Fibroblast of skin of right quadriceps (primary cell): Measurements from ENCODE around the gene MPRIP.
"Not testable (repeated sequence)": the region's sequence is repeated elsewhere in the genome, so short reads cannot be mapped to it uniquely, and the experiment has no call there.

Source experiments
- DNase-seq: peaks from one replicate; pipeline ENCODE4 v3.0.0-alpha.2; 2013

Gene MPRIP, protein sequence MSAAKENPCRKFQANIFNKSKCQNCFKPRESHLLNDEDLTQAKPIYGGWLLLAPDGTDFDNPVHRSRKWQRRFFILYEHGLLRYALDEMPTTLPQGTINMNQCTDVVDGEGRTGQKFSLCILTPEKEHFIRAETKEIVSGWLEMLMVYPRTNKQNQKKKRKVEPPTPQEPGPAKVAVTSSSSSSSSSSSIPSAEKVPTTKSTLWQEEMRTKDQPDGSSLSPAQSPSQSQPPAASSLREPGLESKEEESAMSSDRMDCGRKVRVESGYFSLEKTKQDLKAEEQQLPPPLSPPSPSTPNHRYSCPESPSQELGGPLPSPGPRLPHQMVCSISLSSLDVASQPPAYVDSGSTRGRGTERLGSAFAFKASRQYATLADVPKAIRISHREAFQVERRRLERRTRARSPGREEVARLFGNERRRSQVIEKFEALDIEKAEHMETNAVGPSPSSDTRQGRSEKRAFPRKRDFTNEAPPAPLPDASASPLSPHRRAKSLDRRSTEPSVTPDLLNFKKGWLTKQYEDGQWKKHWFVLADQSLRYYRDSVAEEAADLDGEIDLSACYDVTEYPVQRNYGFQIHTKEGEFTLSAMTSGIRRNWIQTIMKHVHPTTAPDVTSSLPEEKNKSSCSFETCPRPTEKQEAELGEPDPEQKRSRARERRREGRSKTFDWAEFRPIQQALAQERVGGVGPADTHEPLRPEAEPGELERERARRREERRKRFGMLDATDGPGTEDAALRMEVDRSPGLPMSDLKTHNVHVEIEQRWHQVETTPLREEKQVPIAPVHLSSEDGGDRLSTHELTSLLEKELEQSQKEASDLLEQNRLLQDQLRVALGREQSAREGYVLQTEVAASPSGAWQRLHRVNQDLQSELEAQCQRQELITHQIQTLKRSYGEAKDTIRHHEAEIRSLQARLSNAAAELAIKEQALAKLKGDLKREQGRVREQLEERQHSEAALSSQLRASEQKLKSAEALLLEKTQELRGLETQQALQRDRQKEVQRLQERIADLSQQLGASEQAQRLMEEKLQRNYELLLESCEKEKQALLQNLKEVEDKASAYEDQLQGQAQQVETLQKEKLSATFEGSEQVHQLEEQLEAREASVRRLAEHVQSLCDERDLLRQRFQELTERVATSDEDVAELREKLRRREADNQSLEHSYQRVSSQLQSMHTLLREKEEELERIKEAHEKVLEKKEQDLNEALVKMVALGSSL (N-terminal part only)

DNA sequence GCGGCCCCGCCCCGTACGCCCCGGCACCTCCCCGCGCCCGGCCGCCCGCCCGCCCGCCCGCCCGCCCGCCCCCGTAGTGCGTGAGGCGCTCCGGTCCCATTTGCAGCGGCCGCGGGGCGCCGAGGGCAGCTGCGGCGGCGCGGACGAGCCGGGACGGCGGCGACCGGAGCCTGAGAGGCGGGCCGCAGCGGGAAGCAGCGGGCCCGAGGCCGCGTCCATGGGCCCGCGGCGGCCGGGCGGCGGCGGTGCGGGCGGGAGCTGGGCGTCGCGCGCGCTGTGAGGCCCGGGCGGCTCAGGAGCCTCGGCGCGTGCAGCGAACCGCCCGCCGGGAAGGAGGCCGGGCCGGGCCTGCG, at the start of gene MPRIP:
TSS of gene MPRIP (plus strand) at position 74 of the 353 bp plus-strand sequence. CDS start 392 bp downstream, outside the sequence.
- no peak for DNase-seq

DNA sequence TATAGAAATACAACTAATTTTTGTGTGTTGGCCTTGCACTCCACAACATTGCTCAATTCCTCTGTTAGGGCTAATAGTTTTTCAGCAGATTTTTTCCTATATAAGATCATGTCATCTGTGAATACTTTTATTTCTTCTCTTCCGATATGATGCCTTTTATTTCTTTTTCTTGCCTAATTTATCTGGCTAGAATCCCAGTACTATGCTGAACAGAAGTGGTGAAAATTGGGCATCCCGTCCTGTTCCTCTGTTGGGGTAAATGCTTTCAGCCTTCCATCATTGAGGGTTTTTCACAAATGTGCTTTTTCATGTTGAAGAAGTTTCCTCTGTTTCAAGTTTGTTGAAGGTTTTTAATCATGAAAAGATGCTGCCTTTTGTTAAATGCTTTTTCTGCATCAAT, 47.6 kb upstream of the MPRIP start:
- peak; percentile 58 for DNase-seq

DNA sequence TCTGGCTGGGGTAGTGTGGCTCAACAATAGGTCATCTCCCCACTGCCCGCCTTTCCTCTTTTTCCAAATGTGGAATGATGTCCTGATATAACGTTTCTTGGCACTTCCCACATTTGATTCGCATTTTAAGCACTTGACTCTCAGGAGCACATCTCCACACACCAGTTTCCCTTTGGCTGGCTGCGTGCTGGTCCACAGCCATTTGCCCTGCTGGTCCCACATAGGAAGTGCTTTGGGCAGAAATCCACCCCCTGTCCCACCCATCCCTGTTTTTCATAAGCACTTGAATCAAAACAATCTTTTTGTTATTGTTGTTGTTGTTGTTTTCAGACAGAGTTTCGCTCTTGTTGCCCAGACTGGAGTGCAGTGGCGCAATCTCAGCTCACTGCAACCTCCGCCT, 46.3 kb upstream of the MPRIP start:
- DNase-seq = no peak

DNA sequence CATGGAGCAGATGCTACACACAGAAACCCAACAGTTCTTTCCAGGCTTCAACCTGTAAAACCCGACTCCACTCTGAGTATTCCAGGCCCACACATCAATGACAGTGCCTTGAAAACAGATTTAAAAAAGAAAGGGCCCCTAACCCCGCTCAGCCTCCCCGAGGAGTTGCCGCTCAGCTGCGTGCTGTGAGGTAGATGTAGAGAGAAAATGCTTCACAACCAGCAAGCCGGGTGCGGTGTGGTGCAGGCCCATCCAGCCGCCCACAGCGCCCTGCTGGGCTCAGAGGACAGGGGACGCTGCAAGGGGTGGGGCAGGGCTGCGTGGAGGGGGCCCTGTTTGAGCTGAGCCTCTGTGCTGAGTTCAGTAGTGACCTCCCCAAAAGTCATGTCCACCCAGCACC, 45.5 kb upstream of the MPRIP start:
- not testable (repeated sequence) for DNase-seq

DNA sequence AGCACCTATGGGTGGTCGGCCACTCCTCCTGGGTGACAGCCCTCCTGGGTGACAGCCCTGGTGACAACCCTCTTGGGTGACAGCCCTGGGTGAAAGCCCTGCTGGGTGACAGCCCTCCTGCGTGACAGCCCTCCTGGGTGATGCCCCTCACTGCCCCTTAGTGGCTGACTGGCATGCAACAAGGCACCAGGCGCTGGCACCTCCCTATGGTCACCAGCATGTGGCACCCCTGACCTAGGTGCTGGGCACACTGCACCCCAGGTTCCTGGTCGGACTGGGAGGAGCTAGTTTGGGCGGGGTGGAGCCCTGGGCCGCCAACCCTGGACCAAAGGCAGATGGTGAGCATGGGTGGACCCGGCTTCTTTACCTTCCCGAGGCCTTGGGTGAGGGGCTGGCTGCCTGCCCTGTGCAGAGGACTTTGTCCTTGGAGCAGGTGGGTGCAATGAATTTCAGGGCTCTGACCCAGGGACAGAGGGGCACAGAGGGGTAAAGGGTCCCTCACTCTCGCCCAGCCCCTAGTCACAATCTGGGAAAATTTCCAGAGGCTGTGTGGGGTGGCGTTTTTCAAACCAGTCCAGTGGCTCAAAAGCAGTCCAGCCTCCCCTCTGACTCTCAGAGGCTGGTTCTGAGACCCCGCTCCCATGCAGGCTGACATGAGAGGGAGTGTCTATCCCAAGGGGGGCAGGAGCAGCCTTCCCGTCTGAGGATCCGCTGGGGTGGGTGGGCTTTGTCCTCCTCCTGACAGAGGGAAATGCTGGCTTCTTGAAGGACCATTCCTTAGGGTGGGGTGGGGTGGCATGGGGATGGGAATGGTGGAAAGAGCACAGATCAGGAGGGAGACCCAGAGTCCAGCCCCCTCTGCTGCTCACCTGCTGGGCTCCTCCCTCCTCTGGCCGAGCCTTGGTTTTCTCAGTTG, 44.5 kb upstream of the MPRIP start:
- no peak for DNase-seq

DNA sequence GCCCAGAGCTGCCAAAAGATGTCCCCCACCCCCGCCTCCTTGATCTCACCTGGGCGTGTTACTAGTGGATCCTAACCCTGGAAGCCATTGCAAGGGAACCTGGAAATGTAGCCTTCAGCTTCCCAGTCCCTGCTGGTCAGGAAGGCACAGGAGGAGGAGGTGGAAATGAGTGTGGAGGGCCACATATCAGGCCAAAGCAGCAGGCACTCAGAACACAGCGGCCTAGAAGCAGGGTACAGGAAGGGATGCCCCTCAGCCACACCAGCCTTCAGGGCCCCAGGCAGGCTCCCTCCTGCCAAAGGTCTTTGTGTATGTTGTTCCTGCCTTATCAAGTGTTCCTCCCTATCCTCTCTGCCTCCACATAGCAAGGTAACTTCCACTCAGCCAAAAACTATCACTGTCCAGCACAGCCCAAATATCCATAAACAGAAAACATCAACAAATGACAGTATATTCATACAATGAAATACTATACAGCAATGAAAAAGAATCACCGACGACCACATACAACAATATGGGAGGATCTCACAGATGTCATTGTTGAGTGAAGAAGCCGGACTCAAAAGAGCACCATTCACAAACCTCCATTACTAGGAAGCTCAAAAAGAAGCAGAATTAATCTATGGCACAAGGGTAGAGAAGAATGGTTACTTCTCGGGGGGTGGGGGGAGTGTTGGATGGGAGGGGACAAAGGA, 42.2 kb upstream of the MPRIP start:
- no peak for DNase-seq

DNA sequence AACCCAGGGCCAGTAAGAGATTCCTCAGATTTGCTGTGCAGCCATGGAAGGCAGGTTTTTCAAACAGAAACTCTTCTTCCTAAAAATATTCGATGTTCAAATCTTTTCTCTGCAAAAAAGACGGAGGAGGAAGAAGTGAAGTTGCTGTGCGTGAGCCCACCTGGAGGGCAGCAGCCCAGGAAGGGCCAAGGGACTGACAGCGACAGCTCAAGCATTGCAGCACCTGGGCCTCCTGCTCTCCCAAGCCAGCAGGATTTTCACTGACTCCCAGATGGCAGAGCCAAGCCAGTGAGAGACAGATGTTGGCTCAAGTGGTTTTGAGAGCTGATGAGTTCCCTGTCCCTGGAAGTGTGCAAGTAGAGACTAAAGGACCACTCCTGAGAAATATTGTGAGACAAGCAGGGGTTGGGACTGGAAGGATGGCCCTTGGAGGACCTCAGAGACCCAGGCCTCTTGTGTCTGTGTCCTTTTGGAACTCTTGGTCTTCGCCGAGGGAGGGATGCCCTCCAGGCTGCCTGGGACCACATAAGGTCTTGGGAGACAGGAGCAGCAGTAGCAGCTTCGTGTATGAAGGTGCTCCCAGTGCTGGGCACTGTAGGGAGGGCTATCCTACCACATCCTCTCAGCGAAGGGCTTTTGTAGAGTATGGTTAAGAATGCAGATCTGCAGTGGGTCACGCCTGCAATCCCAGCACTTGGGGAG, 41.0 kb upstream of the MPRIP start:
- DNase-seq = no peak

DNA sequence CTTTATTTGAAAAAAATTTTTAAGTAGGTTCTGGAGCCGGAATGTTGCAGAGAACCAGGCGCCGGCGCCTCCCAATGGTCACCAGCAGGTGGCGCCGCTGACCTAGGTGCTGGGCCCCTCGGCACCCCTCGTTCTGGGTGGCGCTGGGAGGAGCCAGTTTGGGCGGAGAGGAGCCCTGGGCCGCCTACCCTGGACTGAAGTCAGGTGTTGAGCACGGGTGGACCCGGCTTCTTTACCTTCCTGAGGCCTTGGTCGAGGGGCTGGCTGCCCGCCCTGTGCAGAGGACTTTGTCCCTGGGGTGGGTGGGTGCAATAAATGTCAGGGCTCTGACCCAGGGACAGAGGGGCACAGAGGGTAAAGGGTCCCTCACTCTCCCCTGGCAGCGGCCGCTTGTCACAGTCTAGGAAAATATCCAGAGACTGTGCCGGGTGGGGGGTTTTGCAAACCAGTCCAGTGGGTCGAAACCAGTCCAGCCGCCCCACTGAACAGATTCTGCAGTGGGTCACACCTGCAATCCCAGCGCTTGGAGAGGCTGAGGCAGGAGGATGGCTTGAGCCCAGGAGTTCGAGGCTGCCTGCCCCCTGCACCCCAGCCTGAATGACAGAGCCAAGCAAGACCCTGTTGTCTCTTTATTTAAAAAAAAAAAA, 40.3 kb upstream of the MPRIP start:
- DNase-seq = peak; percentile 55

DNA sequence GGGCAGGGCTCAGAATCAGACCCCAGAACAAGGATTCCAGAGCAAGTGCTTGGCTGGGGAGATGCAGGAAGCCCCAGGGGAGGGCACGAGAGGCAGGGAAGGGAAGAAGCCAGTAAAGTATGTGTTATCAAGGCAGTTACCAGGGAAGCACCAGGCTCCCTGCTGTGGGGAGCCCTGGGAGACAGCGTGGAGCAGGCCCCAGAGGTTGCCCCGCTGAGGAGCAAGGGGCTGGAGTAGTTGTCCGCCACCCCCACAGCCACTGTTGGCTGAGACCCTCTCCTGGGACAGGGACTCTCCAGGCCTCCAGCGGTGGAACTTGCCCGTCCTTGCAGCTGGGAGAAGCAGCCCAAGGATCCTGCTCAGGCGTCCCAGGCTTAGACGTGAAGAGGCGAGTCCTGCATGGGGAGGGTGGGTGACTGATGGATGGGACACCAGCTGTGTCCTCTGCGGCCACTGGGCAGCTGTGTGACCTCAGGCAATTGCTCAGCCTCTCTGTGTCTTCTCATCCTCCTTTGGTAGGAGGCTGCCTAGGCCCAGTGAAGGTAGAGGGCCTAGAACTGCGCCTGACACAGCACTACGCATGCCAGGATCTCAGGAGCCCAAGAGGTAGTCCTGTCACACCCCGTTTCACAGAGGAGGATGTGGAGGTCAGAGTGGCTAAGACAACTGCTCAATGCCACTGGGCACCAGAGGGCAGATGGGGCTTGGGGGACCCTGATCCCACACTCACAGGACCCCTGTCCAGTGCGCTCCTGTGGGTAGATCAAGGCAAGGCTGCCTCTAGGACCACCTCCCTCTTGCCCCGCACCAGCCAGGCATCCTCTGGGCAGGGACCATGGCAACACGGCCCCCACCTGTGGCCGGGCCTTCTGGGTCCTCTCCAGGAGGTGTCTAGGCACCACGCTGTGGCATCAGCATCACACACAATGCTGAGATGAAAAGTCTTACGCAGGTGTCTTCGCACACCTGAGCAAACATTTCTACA, 39.2 kb upstream of the MPRIP start:
- not testable (repeated sequence) for DNase-seq

DNA sequence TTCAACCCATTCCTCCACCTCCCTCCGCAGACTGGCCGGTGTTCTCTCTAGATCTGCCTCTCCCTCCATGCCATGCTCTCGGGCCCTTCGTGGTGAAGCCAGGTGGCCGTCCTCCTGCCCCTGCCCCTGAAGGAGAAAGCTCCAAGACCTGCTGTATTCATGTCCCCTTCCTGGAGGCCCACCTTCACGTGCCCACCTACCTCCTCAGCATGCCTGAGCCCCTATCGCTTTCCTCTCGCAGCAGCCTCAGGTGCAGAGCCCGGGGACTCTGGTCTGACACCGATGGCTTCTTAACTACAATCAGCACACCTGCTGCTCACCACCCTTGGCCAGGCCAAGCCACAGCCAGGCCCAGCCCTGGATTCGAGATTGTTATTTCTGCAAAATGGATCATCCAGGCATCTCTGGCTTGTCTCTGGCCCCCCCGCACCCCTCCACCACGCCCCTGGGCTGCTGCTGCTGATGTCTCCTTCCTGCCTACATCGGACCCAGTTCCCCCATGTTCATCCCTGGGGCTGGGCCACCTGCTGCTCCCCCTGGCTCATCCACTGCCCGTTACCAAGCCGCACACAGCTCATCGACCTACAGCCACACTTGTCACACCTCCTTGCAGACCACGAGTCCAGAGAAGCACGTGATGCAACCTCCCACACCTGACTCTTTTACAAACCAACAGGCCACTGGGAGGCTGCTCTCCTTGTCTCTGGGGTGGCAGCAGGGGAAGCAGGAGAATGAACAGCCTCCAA, 37.8 kb upstream of the MPRIP start:
- no peak for DNase-seq

DNA sequence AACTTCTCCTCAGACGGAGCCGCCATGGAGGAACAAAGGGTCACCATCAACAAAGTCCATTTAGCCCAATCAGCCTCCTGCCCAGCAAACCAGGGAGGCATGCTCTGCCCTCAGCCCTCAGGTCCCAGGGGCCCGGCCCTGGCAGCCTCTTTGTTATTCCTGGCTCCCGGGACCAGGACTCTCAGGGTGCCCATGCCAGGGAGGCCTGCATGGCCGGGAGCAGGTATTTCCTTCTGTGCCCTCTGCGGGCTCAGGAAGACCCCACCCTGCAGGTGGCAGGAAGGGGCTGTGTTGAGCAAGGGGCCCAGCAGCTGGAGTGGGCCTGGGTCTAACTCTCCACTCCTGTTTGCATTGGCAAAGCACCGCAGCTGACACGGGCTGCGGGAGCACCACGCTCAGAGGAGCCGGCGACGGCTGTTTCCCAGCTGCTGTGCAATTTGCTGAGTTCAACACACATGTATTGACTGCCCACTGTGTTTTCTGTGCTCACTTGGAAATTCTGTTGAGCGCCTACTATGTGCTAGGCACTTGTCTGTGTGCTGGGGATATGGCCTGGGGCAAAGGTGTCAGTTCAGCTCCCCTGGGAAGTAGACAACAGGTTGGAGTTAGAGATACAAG, 37.2 kb upstream of the MPRIP start:
- not testable (repeated sequence) for DNase-seq

DNA sequence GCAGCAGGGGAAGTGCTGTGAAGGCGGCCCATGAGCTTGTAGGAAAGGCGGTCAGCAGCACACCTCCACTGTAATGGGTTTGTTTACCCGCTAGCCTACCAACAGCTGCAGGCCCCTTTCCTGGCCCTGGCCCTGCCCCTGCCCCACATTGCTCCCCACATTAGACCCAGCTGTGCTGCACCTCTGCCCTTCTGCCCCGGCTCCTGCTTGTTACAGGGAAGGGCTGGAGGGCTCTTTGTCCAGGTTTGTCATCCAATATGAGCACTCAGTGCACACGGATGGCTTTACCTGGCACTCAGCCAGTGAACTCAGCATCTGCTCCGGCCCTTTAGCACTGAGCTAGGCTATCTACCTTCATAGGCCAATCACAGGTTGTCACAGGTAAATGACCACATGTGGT, 34.4 kb upstream of the MPRIP start:
- DNase-seq = not testable (repeated sequence)

DNA sequence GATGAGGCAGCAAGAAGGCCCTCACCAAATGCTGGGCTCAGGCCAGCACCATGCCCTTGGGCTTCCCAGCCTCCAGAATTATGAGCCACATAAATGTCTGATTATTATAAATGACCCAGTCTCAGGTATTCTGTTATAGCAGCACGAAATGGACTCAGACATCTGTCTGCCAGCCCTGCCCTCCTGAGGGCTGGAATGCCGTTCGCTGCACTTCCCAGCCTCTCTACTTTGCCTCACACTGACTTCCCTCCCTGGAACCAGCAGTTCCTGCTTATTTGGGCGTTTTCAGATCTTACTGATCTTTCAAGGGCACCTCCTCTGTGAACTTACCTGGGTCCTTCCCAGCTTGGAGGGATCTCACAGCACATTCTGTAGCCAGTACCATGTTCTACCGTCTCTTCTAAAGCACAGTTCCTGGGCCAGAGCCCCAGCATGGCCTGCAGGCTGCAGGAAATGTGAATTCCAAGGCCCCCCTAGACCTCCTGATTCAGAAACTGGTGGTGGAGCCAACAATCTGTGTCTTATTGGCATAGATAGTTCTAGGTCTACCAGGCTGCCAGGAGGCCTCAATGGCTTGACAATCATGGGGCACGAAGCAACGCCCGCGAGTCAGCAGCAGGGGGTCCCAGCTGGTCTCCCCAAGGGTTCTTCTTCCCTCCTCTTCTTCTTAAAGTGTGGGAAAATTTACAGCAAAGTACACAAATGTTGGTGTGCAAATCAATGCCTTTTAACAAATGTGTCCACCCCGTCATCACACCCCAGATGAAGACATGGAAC, 33.4 kb upstream of the MPRIP start:
- DNase-seq = not testable (repeated sequence)

DNA sequence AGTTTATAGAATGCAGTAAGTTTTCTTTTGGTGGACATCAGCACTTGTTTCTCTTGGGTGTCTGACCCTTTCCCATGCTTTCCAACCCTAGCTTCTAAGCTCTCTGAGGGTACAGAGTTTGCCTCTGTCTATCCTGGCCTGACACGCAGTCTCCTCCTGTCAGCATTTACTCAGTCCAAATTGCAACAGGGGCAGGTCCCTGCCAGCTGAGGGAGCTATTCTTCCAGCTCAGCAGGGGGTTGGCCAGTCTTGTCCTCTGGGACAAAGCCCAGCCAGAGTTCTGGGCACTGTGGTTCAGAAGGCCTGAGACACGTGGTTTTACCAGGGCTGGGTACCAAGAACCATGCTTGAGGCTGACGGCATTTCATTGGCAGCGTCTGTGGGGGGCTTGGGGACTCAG, 32.3 kb upstream of the MPRIP start:
- DNase-seq = not testable (repeated sequence)

DNA sequence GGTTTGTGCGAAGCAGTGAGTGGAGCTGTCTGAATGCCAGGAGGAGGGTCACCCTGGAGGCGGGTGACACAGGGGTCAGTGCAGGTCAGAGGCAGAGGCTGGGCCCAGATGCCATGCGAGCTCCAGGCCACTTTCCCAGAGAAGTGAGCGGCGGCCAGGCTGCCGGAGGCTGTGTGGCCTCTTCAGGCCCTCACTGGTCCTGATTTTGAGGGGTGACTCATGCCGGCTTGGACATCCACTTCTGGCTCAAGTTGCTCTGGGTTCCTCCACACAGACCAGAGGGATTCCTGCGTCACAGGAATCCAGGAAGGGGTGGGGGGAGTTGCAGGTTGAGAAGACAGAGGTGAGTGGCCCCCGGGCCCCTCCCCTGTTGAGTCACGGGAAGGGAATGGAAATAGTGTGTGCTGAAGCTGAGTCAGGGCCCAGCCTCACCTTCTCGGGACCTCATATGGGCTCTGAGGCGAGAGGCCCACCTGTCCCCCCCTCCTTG, 31.7 kb upstream of the MPRIP start:
- DNase-seq = not testable (repeated sequence)

DNA sequence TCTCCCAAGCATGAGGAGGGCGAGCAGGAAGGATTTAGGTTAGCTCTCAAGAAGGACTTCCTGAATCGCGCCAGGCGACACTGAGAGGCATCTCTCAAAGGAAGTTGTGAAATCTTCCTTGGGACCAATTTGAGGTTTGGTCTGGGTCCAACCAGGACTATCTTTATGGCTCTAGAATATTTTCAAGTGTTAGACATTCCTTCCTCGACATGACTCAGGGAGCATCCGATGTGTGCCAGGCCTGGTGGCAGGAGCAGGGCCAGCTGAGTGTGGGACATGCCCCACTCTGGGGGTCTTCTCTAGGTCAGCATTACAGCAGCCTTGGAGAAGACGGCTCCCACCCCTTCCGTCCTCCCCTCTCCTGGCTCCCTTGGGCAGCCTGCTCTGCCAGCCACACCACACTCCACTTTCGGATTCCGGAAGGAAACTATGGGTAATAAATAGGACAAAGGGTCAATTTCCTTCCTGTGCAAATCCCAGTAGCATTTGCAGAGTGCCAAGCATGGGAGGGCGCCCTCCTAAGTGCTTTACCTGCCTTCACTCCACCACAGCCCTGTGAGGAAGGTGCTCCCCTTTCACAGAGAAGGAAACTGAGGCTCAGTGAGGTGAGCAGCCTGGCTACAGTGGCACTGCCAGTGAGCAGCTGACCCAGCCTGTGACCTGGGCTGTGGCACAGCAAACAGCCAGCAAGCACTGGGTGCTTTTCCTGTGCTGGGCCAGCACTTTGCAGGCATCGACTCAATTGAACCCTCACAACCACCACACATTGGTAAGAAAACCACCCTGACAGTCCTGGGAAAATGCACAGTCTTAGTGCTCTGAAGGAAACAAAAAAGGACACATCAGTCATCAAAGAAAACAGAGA, 31.0 kb upstream of the MPRIP start:
- peak; percentile 95 for DNase-seq
